AG08396 (cell line): ENCODE measurements around the gene DCDC2.
"Not testable (repeated sequence)": the region's sequence is repeated elsewhere in the genome, so short reads cannot be mapped to it uniquely, and the experiment has no call there.

Source experiments
- DNase-seq: peaks from one replicate; pipeline ENCODE4 v3.0.0; 2012; ENCODE audit warnings: low spot score, mixed read lengths

Gene DCDC2

DNA sequence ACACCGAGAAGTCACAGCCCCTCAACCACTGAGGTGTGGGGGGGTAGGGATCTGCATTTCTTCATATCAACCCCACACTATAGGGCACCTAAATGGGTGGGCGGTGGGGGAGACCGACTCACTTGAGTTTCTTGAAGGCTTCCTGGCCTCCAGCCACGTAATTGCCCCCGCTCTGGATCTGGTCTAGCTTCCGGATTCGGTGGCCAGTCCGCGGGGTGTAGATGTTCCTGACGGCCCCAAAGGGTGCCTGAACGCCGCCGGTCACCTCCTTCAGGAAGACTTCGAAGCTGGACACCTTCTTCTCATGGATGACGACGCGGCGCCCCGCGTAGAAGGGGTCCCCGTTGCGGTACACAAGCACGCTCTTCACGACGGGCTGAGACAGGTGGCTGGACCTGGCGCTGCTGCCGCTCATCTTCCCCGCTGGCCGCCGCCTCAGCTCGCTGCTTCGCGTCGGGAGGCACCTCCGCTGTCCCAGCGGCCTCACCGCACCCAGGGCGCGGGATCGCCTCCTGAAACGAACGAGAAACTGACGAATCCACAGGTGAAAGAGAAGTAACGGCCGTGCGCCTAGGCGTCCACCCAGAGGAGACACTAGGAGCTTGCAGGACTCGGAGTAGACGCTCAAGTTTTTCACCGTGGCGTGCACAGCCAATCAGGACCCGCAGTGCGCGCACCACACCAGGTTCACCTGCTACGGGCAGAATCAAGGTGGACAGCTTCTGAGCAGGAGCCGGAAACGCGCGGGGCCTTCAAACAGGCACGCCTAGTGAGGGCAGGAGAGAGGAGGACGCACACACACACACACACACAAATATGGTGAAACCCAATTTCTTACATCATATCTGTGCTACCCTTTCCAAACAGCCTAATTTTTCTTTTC lies at the start of gene DCDC2:
Gene DCDC2 (minus strand): TSS at position 724 of the 883 bp plus-strand sequence. CDS start 309 bp downstream, at position 415.
- DNase-seq, result no peak

DNA sequence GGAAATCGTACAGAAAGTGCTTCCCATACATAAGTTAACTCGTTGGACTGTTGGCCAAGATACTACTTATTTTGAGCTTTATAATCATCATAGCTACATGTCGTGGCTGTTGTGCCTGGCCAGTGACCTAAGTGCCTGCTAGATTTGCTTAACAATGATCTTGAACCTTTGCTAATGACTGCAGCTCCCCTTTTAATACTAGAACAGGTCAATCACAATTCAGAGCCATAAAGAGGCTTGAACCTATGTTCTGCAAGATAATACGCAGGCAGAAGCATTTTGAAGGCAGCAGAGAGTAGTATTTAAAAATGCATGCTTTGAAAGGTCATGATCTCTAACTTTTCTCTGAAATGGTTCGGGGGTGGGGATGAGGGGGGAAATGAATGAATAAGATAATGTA lies 47.4 kb upstream of the DCDC2 start:
- DNase-seq, result no peak

DNA sequence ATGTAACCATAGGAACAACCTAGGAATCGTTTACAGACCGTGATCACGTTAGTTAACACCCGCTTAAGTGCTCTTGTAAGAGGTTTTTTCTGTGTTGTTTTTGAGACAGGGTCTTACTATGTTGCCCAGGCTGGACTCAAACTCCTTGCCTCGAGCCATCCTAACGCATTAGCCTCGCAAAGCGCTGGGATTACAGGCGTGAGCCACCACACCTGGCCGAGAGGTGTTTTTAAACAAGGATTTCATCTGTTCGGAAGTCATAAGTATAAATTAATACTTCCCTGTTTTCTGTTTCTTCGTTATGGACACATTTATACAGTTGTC lies 45.6 kb upstream of the DCDC2 start:
- DNase-seq, result no peak

GRCh38 chr6:24402697-24403500 lies 45.0 kb upstream of the DCDC2 start, which contains the start of gene MRS2:
TSS of gene MRS2 (plus strand) at chr6:24402936. CDS start at chr6:24403047, 111 bp downstream.
- peak; percentile 87 for DNase-seq

GRCh38 chr6:24401458-24401857 lies 43.6 kb upstream of the DCDC2 start:
- DNase-seq, result no peak

- DNase-seq, result not testable (repeated sequence)
These were observed 42.5 kb upstream of the DCDC2 start for GRCh38 chr6:24400045-24401039.

GRCh38 chr6:24397631-24398030 lies 39.8 kb upstream of the DCDC2 start:
- DNase-seq, result no peak

- no peak for DNase-seq
These were observed 39.0 kb upstream of the DCDC2 start for GRCh38 chr6:24396824-24397223.

- peak; percentile 79 for DNase-seq
These were observed 37.0 kb upstream of the DCDC2 start for GRCh38 chr6:24394780-24395437.

DNA sequence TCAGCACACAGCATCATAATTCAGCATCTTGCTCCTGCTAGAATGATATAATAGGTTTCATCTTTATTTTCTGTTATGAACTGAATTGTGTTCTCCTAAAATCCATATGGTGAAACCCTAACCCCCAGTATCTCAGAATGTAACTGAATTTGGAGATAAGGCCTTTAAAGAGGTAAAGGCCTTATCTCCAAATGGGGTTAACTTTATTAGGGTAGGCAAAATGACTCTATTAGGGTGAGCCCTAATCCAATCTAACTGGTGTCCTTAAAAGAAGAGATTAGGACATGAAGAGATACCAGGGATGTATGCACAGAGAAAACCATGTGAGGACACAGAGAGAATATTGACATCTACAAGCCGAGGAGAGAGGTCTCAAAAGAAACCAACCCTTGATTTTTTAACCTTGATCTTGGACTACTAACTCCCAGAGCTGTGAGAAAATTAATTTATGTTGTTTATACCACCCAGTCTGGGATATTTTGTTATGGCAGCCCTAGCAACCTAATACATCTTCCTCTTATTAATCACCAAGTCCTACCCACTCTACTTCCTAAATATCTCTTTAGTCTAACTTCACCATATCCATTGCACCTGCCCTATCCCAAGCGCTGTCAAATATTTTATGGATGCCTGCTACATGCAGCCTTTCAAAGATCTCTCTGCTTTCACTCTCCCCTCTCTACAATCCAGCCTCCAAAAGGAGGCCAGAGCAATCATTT lies 36.4 kb upstream of the DCDC2 start:
- DNase-seq, result no peak

DNA sequence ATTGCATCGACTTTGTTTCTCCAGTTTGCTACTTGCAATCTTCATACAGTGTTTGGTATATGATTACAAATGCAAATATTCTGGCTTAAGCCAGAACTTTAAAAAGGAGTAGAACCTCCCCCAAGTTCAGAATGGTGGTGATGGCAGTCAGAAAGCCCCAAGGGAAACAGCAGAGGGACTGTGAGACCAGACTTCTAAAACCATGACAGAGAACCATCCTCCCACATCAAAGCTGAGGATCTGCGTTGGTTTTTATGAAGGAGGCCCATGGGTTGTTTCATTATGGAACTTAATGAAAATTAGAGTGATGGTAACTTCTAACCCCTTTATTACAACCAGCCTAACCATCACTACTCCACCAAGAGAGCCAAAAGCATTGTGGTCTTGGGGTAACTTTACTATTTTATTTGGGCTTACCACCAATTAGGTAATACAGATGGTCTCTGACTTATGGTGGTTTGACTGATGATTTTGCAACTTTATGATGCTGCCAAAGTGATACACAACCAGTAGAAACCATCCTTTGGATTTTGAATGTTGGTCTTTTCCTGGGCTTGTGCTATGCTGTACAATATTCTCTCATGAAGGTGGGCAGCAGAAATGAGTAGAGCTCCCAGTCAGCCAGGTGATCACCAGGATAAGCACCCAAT lies 34.0 kb upstream of the DCDC2 start:
- no peak for DNase-seq

GRCh38 chr6:24391208-24391607 lies 33.3 kb upstream of the DCDC2 start:
- DNase-seq, result no peak

- no peak for DNase-seq
These were observed 30.0 kb upstream of the DCDC2 start for GRCh38 chr6:24387818-24388217.

GRCh38 chr6:24385536-24386269 lies 27.8 kb upstream of the DCDC2 start:
- no peak for DNase-seq

GRCh38 chr6:24384369-24385130 lies 26.7 kb upstream of the DCDC2 start:
- not testable (repeated sequence) for DNase-seq

DNA sequence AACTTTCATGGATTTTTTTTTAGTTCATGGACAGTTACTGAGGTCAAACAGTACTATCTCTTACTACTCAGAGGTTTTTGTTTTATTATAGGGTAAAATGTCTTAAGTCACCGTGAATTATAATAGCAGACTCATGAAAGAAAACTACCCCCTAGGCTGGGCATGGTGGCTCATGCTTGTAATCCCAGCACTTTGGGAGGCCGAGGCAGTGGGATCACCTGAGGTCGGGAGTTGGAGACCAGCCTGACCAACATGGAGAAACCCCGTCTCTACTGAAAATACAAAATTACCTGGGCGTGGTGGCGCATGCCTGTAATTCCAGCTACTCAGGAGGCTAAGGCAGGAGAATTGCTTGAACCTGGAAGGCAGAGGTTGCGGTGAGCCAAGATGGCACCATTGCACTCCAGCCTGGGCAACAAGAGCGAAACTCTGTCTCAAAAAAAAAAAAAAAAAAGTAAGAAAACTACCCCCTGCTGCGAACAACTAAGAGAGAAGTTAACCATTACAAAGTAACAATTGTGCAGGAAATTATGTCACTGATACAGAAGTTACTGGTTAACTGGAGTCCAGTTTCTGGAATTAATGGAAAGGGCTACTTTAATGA lies 25.1 kb upstream of the DCDC2 start:
- DNase-seq, result not testable (repeated sequence)

GRCh38 chr6:24382220-24382540 lies 24.3 kb upstream of the DCDC2 start:
- DNase-seq, result no peak

DNA sequence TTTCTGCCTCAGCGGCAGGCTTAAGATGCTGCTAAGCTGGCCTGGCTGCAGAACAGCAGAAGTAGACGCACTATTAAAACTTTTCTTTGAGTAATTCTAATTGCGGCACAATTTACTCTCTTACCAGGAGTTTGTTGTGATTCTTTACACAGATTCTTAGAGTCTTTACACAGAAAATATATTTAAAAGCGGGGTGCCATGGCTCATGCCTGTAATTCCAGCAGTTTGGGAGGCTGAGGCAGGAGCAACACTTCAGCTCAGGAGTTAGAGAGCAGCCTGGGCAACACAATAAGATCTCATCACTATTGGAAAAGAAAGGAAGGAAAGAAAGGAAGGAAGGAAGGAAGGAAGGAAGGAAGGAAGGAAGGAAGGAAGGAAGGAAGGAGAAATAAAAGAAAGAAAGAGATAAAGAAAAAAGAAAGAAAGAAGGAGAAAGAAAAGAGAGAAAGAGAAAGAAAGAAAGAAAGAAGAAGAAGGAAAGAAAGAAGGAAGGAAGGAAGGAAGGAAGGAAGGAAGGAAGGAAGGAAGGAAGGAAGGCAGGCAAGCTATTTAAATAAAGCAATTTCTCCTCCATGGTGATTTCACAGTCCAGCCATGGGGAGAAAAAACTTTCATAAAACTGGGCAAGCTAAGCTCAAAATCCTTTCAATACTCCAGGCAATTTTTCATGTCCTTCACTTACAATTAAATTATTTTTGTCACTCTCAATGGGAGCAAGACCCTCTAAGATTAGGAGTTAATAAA lies 23.8 kb upstream of the DCDC2 start:
- no peak for DNase-seq
